ENCODE results near the gene PRXL2A.

GRCh38 chr10:80412486-80412885 lies 4.1 kb downstream of the PRXL2A start:
- no peak for TF ChIP-seq CTCF (IDR thresholded peaks at IDR 0.05; ENCODE audit: insufficient read depth, low read depth, low read length)
- TF ChIP-seq EZH2 (IDR thresholded peaks at IDR 0.05; ENCODE audit: insufficient read depth, low read length) = no peak
